Gastroesophageal sphincter (tissue), 3 donors: ENCODE data around the gene JAK2.

Experiments
- EP300 ChIP-seq: sonication (generic); formaldehyde crosslinking; IDR thresholded peaks from one replicate; pipeline ENCODE4 v1.6.1; 2017; ENCODE audit warnings: antibody characterized with exemption, mild to moderate bottlenecking
- POLR2A ChIP-seq, 2 donors: fragments of 450-650 bp; IDR thresholded peaks; one replicate each; pipeline ENCODE4 v1.6.1; 2017; ENCODE audit warnings: antibody characterized with exemption in 2 of 2, mild to moderate bottlenecking in 2 of 2, moderate library complexity in 1 of 2
- POLR2AphosphoS5 ChIP-seq: sonication (generic); formaldehyde crosslinking; IDR thresholded peaks from one replicate; pipeline ENCODE4 v1.6.1; 2017; ENCODE audit warnings: antibody characterized with exemption
- TF ChIP-seq, protein P1 (sequence below), 4 experiments: fragments of 200-600 bp in 2 of 4; fragments of 450-650 bp in 2 of 4; sonication (generic) in 1 of 4; IDR thresholded peaks; one replicate each; pipeline ENCODE4 v1.5.1; 2017 to 2019; ENCODE audit warnings: antibody characterized with exemption in 4 of 4, mild to moderate bottlenecking in 2 of 4, moderate library complexity in 2 of 4

DNA sequence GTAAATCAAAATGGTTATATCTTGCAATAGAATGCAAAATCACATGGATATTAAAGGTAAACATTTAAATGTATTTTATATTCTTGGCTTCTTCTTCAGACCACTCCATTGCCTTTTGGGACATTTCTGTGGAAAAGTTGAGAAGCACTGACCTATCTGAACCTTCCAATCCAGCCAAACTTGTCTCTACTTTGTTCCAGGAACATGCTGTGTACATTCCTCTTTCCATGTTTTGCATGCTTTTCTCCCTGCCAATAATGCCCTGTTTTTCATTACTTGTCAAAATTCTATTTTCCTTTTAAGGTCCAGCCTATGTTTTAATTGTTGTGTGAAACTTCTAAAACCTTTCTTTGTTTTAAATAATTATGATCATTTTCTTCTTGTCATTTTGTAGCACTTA, 28.3 kb downstream of the JAK2 start:
- peak; percentile 91 for TF ChIP-seq POLR2AphosphoS5
- TF ChIP-seq, protein P1, sequence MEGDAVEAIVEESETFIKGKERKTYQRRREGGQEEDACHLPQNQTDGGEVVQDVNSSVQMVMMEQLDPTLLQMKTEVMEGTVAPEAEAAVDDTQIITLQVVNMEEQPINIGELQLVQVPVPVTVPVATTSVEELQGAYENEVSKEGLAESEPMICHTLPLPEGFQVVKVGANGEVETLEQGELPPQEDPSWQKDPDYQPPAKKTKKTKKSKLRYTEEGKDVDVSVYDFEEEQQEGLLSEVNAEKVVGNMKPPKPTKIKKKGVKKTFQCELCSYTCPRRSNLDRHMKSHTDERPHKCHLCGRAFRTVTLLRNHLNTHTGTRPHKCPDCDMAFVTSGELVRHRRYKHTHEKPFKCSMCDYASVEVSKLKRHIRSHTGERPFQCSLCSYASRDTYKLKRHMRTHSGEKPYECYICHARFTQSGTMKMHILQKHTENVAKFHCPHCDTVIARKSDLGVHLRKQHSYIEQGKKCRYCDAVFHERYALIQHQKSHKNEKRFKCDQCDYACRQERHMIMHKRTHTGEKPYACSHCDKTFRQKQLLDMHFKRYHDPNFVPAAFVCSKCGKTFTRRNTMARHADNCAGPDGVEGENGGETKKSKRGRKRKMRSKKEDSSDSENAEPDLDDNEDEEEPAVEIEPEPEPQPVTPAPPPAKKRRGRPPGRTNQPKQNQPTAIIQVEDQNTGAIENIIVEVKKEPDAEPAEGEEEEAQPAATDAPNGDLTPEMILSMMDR (IDR thresholded peaks at IDR 0.05), result no peak
- TF ChIP-seq EP300, result no peak
- TF ChIP-seq POLR2A (IDR thresholded peaks at IDR 0.05), result no peak
